HFF-Myc (cell line): ENCODE measurements around the gene KCNQ1.

Source experiments
- DNase-seq: peaks from one replicate; pipeline ENCODE4 v3.0.0-alpha.2; 2011; ENCODE audit warnings: low read depth; ENCODE audit errors: extremely low read depth
- H3K4me3 ChIP-seq: replicated peaks from 2 replicates; pipeline ENCODE4 v1.5.1; 2011; ENCODE audit warnings: low read depth, mild to moderate bottlenecking, control low read depth, low read length
- TF ChIP-seq, protein P1 (sequence below): IDR thresholded peaks from 2 replicates; pipeline ENCODE4 v1.5.1; 2012; ENCODE audit warnings: mild to moderate bottlenecking, low read depth, low read length, control low read depth; ENCODE audit errors: missing control alignments

Gene KCNQ1

DNA sequence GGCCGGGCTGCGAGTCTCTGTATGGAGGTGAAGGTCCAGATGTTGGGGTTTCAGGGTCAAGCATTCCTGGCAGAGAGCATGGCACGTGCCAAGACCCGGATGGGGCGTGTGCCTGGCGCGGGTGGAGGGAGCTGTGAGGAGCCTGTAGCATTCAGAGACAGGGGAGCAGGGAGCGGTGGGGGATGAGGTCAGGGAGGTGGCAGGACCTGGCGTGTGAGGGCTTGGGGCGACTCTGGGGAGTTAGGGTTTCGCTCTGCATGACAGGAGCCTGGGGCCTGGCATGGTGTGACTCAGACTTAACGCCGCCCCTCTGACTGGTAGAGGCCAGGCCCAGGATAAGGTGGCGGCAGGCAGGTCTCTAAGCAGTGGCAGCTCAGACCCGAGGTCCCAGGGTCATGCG, 103.0 kb downstream of the KCNQ1 start:
- TF ChIP-seq, protein P1, sequence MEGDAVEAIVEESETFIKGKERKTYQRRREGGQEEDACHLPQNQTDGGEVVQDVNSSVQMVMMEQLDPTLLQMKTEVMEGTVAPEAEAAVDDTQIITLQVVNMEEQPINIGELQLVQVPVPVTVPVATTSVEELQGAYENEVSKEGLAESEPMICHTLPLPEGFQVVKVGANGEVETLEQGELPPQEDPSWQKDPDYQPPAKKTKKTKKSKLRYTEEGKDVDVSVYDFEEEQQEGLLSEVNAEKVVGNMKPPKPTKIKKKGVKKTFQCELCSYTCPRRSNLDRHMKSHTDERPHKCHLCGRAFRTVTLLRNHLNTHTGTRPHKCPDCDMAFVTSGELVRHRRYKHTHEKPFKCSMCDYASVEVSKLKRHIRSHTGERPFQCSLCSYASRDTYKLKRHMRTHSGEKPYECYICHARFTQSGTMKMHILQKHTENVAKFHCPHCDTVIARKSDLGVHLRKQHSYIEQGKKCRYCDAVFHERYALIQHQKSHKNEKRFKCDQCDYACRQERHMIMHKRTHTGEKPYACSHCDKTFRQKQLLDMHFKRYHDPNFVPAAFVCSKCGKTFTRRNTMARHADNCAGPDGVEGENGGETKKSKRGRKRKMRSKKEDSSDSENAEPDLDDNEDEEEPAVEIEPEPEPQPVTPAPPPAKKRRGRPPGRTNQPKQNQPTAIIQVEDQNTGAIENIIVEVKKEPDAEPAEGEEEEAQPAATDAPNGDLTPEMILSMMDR, result no peak
- no peak for DNase-seq

DNA sequence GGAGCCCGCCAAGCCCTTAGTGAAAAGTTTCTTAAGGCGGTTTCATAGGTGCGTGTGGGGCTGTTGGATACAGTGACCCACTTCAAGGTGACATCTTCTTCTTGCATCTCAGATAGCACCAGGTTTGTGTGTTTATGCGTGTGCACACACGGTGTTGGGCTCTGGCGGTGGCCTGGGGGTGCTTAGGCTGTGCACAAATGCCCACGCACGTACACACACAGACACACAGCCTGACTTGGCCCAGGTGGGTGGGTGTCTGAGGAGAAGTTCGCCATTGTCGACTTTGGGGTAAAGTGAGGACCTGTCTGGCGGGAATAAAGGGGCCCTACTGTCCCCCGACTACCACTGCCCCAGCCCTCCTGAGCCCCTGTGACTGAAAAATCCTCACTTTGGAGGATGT, 103.8 kb downstream of the KCNQ1 start:
- H3K4me3 ChIP-seq, result no peak overlapping the region
- TF ChIP-seq, protein P1, result no peak
- DNase-seq, result no peak

More for the DNA sequence above, 103.0 kb downstream of the KCNQ1 start:
- no peak overlapping the region for H3K4me3 ChIP-seq

DNA sequence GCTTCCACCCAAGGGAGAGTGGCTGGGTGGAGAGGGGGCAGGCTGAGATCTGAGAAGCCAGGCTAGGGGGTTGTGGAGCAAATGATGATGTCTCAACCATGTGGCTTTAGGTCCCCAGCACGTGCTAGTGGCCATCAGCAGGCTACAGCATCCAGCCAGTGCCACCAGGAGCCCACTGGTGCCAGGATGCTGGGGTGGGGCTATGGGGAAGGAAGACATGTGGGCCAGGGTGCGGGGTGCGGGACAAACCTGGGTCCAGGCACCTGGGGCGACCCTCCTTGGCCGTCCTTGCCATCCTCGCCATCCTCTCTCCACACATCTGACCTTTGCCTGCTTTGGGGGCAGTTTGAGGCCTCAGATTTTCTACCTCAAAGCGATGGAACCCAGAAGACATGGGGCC, 104.3 kb downstream of the KCNQ1 start:
- no peak overlapping the region for H3K4me3 ChIP-seq
- no peak for DNase-seq
- TF ChIP-seq, protein P1, result no peak

DNA sequence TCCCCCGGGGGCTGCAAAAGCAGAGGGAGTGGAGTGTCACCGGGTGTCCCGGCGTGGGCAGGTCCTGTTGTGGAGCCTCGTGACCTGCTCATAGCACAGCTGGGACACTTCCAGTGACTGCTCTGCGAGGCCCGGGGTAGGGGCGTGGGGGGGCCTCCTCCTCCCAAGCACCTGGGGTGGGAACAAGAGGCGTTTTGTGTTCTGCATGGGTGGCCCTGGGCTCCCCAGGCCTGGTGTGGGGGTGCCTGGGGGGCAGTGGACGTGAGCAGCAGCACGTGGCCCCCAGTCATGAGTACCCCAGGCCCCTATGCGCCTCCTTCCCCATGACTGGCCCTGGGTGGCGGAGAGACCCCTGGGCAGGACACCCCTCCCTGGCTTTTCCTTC, 104.7 kb downstream of the KCNQ1 start:
- TF ChIP-seq, protein P1, result no peak
- no peak for DNase-seq
- no peak overlapping the region for H3K4me3 ChIP-seq

DNA sequence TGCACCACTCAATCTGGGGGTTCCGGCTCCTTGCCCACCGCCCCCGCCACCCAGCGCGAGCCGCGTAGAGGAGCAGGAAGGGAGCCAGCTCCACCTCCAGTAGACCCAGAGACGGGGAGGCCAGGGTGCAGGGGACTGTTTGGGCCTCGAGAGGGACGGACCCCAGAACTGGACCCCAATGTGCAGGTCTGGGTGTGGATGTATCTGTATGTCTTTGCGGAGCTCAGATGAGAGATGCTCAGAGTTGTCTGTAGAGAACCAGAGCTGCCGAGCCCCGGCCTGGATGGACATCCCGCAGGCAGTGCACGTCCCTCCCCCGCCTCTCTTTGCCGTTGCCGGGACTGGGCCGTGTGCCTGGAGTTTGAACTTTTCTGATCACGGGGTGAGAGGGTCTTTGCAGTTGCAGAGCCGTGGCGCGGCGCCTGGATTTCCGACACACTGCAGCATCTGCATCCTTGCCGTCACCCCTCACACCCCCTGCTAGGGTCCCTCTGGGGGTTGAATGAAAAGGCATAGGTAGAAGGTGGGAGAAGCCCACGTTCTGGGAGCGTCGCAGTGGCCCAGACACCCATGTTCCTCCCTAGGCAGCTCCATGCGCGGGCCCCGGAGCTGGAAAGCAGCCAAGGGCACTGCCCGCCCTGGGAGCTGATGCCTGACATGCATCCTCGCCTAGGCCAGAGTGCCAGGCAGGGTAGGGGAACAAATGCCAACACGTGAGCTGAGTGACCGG, 105.2 kb downstream of the KCNQ1 start:
- TF ChIP-seq, protein P1, result no peak
- no peak overlapping the region for H3K4me3 ChIP-seq
- no peak for DNase-seq

DNA sequence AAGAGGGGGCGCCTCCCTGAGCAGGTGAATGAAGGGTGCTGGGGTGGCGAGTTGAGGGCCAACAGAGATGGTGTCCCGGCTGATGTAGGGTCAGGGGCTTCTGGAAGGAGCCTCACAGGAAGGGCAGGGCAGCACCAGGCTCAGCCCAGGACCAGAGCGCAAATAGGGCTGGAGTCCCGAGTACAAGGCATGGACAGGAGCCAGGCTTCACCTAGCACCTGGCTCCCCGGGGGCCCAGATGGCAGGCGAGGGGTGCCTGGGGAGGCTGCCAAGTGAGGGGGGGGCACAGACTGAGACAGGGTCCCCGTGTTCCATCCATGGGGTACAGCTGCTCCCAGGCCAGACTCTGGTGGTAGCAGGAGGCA, 105.8 kb downstream of the KCNQ1 start:
- H3K4me3 ChIP-seq, result no peak overlapping the region
- DNase-seq, result no peak
- TF ChIP-seq, protein P1, result no peak

DNA sequence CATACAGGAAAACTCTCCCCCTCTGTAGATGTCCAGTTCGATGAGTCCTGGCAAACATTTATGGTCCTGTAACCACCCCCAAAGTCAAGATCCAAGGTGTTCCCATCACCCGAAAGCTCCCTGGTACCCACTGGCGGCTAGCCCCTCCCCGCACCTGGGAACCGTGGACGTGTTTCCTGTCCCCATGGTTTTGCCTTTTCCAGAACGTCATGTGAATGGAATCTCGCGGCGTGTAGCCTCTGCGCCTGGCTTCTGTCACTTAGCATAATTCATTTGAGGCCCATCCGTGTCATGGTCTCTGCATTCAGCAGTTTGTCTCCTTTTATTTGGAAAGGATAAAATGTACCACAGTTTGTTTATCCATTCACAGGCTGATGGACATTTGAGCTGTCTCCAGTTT, 106.3 kb downstream of the KCNQ1 start:
- no peak for DNase-seq
- TF ChIP-seq, protein P1, result no peak
- H3K4me3 ChIP-seq, result no peak overlapping the region
